Lower lobe of right lung (tissue), 2 donors: ENCODE data around the gene DENND5B. TPM values are rescaled to one million over a fixed set of nuclear protein-coding genes. Genes with fewer than 3 reads are reported as not detected.

Experiments
- ATAC-seq, 2 donors: fragments of 200-7000 bp; cut with Tn5 transposase; one replicate each; pipeline ENCODE4 v1.9.1; 2020 to 2022; ENCODE audit warnings: mild to moderate bottlenecking in 2 of 2, moderate library complexity in 2 of 2
- DNase-seq: peaks from one replicate; pipeline ENCODE4 v3.0.0-alpha.2; 2020
- H3K27ac ChIP-seq: fragments of 200-600 bp; one replicate; pipeline ENCODE4 v1.8.0; 2022
- H3K27me3 ChIP-seq: fragments of 200-600 bp; one replicate; pipeline ENCODE4 v1.8.0; 2022; ENCODE audit warnings: low read depth
- H3K36me3 ChIP-seq: fragments of 200-600 bp; one replicate; pipeline ENCODE4 v1.8.0; 2022; ENCODE audit warnings: mild to moderate bottlenecking
- H3K4me1 ChIP-seq: fragments of 200-600 bp; one replicate; pipeline ENCODE4 v1.8.0; 2022
- H3K4me3 ChIP-seq: fragments of 200-600 bp; one replicate; pipeline ENCODE4 v1.8.0; 2022; ENCODE audit warnings: mild to moderate bottlenecking
- H3K9me3 ChIP-seq: fragments of 200-600 bp; one replicate; pipeline ENCODE4 v1.8.0; 2022
- intact Hi-C: fragments of 100-400 bp; cut with DNase I; formaldehyde crosslinking; loops from one replicate; pipeline ENCODE4 v1.11.0; 2022
- total RNA-seq: library from RNA; stranded (reverse); fragmentation: NEBNext Ultra II Directional; extraction: Animal tissue kit (Norgen Biotek cat#: 25700); gene quantifications from one replicate; pipeline ENCODE4 v1.2.1, GENCODE V29; 2021
- TF ChIP-seq, protein P1 (sequence below): fragments of 200-600 bp; IDR thresholded peaks from one replicate; pipeline ENCODE4 v1.8.0; 2022; ENCODE audit warnings: antibody characterized with exemption, mild to moderate bottlenecking
- donor health status: DM: no; HTN: yes; CAD: no; lungs with severe emphysema.

Gene DENND5B
- total RNA-seq, 1 donor from 2014 or later: 6.0 TPM

DNA sequence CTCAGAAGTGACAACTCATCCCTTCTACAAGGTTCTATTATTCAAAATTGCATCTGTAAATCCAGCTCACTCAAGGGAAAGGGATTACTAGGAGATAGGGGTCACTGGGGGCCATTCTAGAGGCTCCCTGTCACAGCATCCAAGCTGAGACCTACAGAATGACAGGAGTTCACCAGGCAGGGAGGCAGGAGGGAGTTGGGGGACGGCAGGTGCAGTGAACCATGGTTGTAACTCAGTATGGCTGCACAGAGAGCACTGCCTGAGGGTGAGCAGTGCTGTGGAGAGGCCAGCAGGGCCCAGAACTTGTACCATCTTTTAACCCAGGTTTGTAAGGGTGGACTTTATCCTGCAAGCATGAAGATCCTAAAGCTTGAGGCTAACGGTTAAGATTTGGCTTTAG lies 227.1 kb downstream of the DENND5B start:
- Histone ChIP-seq H3K4me3 (no peak overlapping the region), H3K9me3 (no peaks in the 10 kb centered on the region), H3K4me1 (no peaks in the 10 kb centered on the region), H3K27ac (no peak overlapping the region), H3K27me3 (no peaks in the 10 kb centered on the region), H3K36me3 (no peaks in the 10 kb centered on the region)
- TF ChIP-seq, protein P1, sequence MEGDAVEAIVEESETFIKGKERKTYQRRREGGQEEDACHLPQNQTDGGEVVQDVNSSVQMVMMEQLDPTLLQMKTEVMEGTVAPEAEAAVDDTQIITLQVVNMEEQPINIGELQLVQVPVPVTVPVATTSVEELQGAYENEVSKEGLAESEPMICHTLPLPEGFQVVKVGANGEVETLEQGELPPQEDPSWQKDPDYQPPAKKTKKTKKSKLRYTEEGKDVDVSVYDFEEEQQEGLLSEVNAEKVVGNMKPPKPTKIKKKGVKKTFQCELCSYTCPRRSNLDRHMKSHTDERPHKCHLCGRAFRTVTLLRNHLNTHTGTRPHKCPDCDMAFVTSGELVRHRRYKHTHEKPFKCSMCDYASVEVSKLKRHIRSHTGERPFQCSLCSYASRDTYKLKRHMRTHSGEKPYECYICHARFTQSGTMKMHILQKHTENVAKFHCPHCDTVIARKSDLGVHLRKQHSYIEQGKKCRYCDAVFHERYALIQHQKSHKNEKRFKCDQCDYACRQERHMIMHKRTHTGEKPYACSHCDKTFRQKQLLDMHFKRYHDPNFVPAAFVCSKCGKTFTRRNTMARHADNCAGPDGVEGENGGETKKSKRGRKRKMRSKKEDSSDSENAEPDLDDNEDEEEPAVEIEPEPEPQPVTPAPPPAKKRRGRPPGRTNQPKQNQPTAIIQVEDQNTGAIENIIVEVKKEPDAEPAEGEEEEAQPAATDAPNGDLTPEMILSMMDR: no peak
- intact Hi-C loops: no loop called here
- ATAC-seq (no peak), DNase-seq (no peak)

DNA sequence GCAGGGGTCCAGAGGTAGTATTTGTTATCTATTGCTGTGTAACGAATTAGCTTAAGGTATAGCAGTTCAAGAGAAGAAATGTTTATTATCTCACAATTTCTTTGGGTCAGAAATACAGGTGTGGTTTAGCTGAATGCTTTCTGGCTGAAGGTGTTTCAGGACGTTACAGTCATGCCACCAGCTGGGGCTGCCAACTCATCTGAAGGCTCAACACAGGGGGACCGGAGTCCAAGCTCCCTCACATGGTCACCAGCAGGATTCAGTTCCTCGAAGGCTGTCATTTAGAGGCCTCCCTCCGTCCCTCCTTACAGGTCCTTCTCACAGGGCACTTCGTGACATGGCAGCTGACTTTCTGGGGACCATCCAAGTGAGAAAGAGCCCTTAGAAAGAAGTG lies 227.5 kb downstream of the DENND5B start:
- Histone ChIP-seq H3K9me3 (no peaks in the 10 kb centered on the region), H3K27ac (no peak overlapping the region), H3K27me3 (no peaks in the 10 kb centered on the region), H3K4me1 (no peaks in the 10 kb centered on the region), H3K36me3 (no peaks in the 10 kb centered on the region), H3K4me3 (no peak overlapping the region)
- intact Hi-C loops: no loop called here
- no peak for DNase-seq
- ATAC-seq: no peak
- TF ChIP-seq, protein P1: no peak

DNA sequence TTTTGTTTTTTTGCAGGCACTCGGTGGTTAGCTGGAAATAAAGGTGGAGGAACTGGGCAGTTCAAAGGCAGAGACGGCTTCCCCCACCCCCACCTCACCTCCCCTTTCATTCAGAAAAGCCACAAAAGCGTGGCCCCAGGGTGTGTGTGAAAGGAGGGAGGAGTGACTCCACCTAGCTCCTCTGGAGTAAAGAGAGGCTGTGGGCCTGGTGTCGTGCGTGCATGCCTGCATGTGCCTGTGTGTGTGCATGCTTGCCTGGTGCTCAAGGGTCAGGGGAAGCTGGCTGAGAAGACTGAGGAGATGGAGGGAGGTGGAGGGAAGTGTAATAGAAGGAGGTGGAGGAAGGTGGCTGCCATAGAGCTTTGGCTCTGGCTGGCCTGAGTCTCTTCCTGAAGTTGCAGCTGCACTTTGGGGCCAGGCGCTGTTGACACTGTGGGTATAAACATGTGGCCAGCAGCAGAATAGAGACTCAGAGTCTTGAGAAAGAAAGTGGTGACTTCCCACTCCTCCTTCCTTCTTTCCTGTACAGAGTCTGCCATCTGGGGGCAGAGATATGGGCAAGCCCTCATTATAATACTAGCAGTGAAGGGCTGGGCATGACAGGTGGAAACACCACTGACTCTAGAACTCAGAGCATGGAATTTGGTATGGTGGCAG lies 228.0 kb downstream of the DENND5B start:
- Histone ChIP-seq H3K27ac (no peak overlapping the region), H3K9me3 (no peaks in the 10 kb centered on the region), H3K4me3 (no peak overlapping the region), H3K36me3 (no peaks in the 10 kb centered on the region), H3K4me1 (no peaks in the 10 kb centered on the region), H3K27me3 (no peaks in the 10 kb centered on the region)
- TF ChIP-seq, protein P1: no peak
- DNase-seq (peak; percentile 54), ATAC-seq (peak; percentile 52 to 78)
- intact Hi-C loops: no loop called here

DNA sequence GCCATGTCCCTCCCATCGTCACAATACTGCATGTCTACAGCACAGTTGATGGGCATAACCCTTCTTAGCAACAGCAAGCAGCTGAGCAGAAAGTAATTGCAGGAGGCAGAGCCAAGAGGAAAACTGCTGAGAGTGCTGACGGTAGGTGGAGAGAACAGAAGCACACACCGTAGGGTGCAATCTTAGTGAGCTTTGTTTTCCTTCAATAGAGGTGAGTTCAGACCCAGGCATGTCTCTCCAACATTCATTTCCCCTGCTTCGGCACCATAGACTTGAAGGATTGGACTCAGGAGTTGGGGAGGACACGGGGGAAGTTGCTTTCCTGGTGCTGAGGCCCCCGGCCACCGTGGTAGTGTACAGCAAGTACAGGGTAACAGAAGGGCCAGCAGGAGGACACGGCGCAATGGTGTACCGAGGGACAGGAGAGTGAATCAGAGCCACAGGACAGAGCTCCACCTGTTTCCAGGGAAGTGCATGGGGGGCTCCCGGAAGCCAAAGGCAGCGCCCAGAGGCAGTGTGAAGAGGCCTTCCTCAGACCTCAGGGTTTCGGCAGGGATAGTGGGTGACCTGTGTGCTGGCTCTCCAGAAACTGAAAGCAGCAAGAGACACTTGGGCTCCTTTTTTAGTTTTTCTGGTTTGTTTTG lies 228.7 kb downstream of the DENND5B start:
- H3K4me1 ChIP-seq: no peaks in the 10 kb centered on the region
- no peak overlapping the region for H3K27ac ChIP-seq
- TF ChIP-seq, protein P1: no peak
- no peaks in the 10 kb centered on the region for H3K36me3 ChIP-seq
- H3K9me3 ChIP-seq: no peaks in the 10 kb centered on the region
- intact Hi-C loops: no loop called here
- H3K4me3 ChIP-seq: no peak overlapping the region
- ATAC-seq (peak in 1 of 2 donors; percentile 42), DNase-seq (no peak)
- no peaks in the 10 kb centered on the region for H3K27me3 ChIP-seq

DNA sequence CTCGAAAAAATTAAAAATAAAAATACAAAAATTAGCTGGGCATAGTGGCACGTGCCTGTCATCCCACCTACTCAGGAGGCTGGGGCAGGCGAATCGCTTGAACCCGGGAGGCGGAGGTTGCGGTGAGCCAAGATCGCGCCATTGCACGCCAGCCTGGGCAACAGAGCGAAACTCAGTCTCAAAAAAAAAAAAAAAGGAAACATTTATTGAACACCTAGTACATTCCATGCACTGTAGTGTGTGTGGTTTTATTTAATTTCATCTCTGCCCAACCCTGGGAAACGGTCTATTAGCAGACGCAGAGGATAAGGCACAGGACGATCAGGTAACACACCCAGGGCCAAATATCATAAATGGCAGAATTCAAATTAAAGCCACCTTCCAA lies 229.2 kb downstream of the DENND5B start:
- DNase-seq: no peak
- Histone ChIP-seq H3K9me3 (no peaks in the 10 kb centered on the region), H3K27me3 (no peaks in the 10 kb centered on the region), H3K27ac (no peak overlapping the region), H3K4me1 (no peaks in the 10 kb centered on the region), H3K36me3 (no peaks in the 10 kb centered on the region), H3K4me3 (no peak overlapping the region)
- intact Hi-C loops: no loop called here
- TF ChIP-seq, protein P1: no peak
- no peak for ATAC-seq
